Panc1 (cell line): ENCODE measurements around the gene SMARCA2. TPM values are rescaled to one million over a fixed set of nuclear protein-coding genes. Genes with fewer than 3 reads are reported as not detected.

ENCODE experiments used
- ATAC-seq: fragments of 200-7000 bp; cut with Tn5 transposase; 2 replicates; pipeline ENCODE4 v1.9.1; 2020; ENCODE audit warnings: mild to moderate bottlenecking, moderate library complexity
- BruUV-seq: library from RNA; stranded (reverse); fragments of 400-500 nt; replicated peaks from 2 replicates; lab custom pipeline; 2021; lab: Mats Ljungman, UMichigan
- CTCF ChIA-PET: fragments of 300-600 bp; sonication (Branson Sonifier 250); formaldehyde crosslinking; loops from one replicate; lab custom pipeline; 2022; ENCODE audit warnings: antibody characterized with exemption; lab: Charles Lee
- POLR2A ChIA-PET: fragments of 300-600 bp; sonication (Branson Sonifier 250); formaldehyde crosslinking; loops from one replicate; lab custom pipeline; 2022; ENCODE audit warnings: antibody characterized with exemption; lab: Charles Lee
- DNase-seq: peaks from one replicate; pipeline ENCODE4 v3.0.0-alpha.2; 2010; ENCODE audit warnings: low read depth, low spot score
- H3K27ac ChIP-seq: 2 replicates; pipeline ENCODE4 v1.5.1; 2011; ENCODE audit warnings: mild to moderate bottlenecking, low read length, inconsistent platforms
- H3K27me3 ChIP-seq: fragments of 200-500 bp; sonication (Bioruptor generic); 2 replicates; pipeline ENCODE4 v1.6.0; 2014; ENCODE audit warnings: low read length, inconsistent platforms; ENCODE audit not compliant: control insufficient read depth, insufficient read depth
- H3K36me3 ChIP-seq: fragments of 200-500 bp; sonication (Bioruptor generic); 2 replicates; pipeline ENCODE4 v1.5.1; 2014; ENCODE audit warnings: inconsistent platforms, mild to moderate bottlenecking, low read length, moderate library complexity; ENCODE audit not compliant: control insufficient read depth, insufficient read depth
- H3K4me1 ChIP-seq: 2 replicates; pipeline ENCODE4 v1.5.1; 2011; ENCODE audit warnings: inconsistent platforms, mild to moderate bottlenecking, low read length, moderate library complexity; ENCODE audit not compliant: control insufficient read depth, insufficient read depth
- H3K4me3 ChIP-seq, 2 experiments: 2 replicates each; pipeline ENCODE4 v1.5.1; 2011 to 2012; ENCODE audit warnings: low read depth in 2 of 2, low read length in 2 of 2, mild to moderate bottlenecking in 2 of 2, inconsistent platforms in 1 of 2, moderate library complexity in 1 of 2
- H3K9me3 ChIP-seq: fragments of 200-500 bp; sonication (Bioruptor generic); 2 replicates; pipeline ENCODE4 v1.5.1; 2014; ENCODE audit warnings: low read depth, mild to moderate bottlenecking, inconsistent platforms, low read length, moderate library complexity; ENCODE audit not compliant: control insufficient read depth, insufficient read depth
- CTCF ChIP-seq: fragments of 450-650 bp; IDR thresholded peaks from 2 replicates; pipeline ENCODE4 v1.5.1; 2017; ENCODE audit warnings: mild to moderate bottlenecking
- POLR2AphosphoS5 ChIP-seq: IDR thresholded peaks from 2 replicates; pipeline ENCODE4 v1.6.1; 2012; ENCODE audit warnings: mild to moderate bottlenecking, low read depth, low read length, moderate library complexity
- REST ChIP-seq, 2 experiments: IDR thresholded peaks; 2 replicates each; pipeline ENCODE4 v1.6.1; 2011 to 2012; ENCODE audit warnings: low read depth in 2 of 2, control low read depth in 1 of 2, low read length in 1 of 2, mild to moderate bottlenecking in 1 of 2, moderate library complexity in 1 of 2; ENCODE audit not compliant: insufficient read depth in 1 of 2
- SIN3A ChIP-seq: IDR thresholded peaks from 2 replicates; pipeline ENCODE4 v1.6.1; 2012; ENCODE audit warnings: low read depth, mild to moderate bottlenecking, low read length, moderate library complexity, borderline replicate concordance; ENCODE audit not compliant: insufficient read depth
- TCF7L2 ChIP-seq: IDR thresholded peaks from 2 replicates; pipeline ENCODE4 v1.6.1; 2011; ENCODE audit warnings: mild to moderate bottlenecking, low read depth, low read length, inconsistent platforms
- in situ Hi-C: cut with HindIII; loops from 2 replicates; pipeline ENCODE4 v1.10.0; 2016; ENCODE audit warnings: low sequenced_read_pairs, low pct_unique_long_range_greater_than_20kb
- intact Hi-C: fragments of 100-400 bp; cut with micrococcal nuclease; formaldehyde crosslinking; loops from one replicate; pipeline ENCODE4 v1.10.0; 2022; ENCODE audit not compliant: unreplicated experiment
- total RNA-seq: library from RNA; stranded (reverse); gene quantifications from one replicate; pipeline ENCODE4 v1.2.1, GENCODE V29; 2021; ENCODE audit not compliant: unreplicated experiment

Gene SMARCA2
- total RNA-seq, 1 experiment from 2014 or later = 13.3 TPM

GRCh38 chr9:2227144-2227867 lies 212.2 kb downstream of the SMARCA2 start:
- Histone ChIP-seq H3K4me3 (no peak overlapping the region), H3K27me3 (no peaks in the 10 kb centered on the region), H3K27ac (no peak overlapping the region), H3K4me1 (no peaks in the 10 kb centered on the region), H3K36me3 (no peaks in the 10 kb centered on the region), H3K9me3 (no peaks in the 10 kb centered on the region)
- no TSS peak for BruUV-seq
- in situ Hi-C loops (no loop called here), intact Hi-C loops (no loop called here)
- ATAC-seq (no peak), DNase-seq (no peak)
- POLR2A ChIA-PET = no interaction called here
- CTCF ChIA-PET = no interaction called here
- TF ChIP-seq TCF7L2 = no peak
- no peak for TF ChIP-seq CTCF
- TF ChIP-seq POLR2AphosphoS5 = no peak
- no peak for TF ChIP-seq SIN3A
- TF ChIP-seq REST (IDR thresholded peaks at IDR 0.05; ENCODE audit: insufficient read depth in 1 of 2, low read depth in 2 of 2, low read length in 1 of 2) = no peak

- ChIA-PET POLR2A (no interaction called here), CTCF (no interaction called here)
Observed at GRCh38 chr9:2228132-2228531, 213.0 kb downstream of the SMARCA2 start.

More at GRCh38 chr9:2228132-2228531, 213.0 kb downstream of the SMARCA2 start:
- no peaks in the 10 kb centered on the region for H3K36me3 ChIP-seq
- TF ChIP-seq REST (IDR thresholded peaks at IDR 0.05; ENCODE audit: insufficient read depth in 1 of 2, low read depth in 2 of 2, low read length in 1 of 2) (no peak), TCF7L2 (no peak), SIN3A (no peak), CTCF (peak; percentile 12; the same call in 1 of the 2 replicates)
- no peaks in the 10 kb centered on the region for H3K9me3 ChIP-seq
- intact Hi-C loops (no loop called here), in situ Hi-C loops (no loop called here)
- no peak overlapping the region for H3K4me3 ChIP-seq
- H3K27ac ChIP-seq = no peak overlapping the region
- ATAC-seq (no peak), DNase-seq (no peak)
- H3K27me3 ChIP-seq = no peaks in the 10 kb centered on the region
- BruUV-seq = no TSS peak
- no peaks in the 10 kb centered on the region for H3K4me1 ChIP-seq
